C4-2B (cell line): ENCODE measurements around the gene S100A16.

Experiments used
- CTCF ChIP-seq: fragments of 450-650 bp; conservative IDR thresholded peaks from 2 replicates; pipeline ENCODE4 v1.5.1; 2017; ENCODE audit warnings: mild to moderate bottlenecking
- ZFX ChIP-seq: fragments of 450-650 bp; IDR thresholded peaks from 2 replicates; pipeline ENCODE4 v1.6.1; 2017

DNA sequence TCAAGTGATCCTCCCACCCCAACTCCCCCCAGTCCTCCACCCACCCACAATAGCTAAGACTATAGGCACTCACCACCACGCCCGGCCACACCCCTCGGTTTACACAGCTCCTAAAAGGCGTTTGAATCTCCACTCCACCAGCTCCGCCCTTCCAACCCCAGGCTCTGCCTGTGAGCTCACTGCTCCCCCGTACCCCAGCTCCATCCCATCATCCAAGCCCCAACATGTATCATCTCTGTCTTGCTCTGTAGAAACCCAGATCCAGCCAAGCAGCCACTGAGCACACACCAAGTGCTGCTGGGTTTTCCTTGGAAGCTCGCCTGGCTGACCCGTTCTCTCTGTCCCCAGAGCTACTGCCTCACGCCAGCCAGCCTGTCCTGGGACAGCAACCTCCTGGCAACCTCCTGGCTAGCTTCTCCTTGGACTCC is 35.3 kb downstream of the S100A16 start:
- no peak for TF ChIP-seq CTCF
- no peak for TF ChIP-seq ZFX
